GM12878 (cell line): ENCODE measurements around the gene SNX17. TPM values are rescaled to one million over a fixed set of nuclear protein-coding genes. Genes with fewer than 3 reads are reported as not detected.
A peak's percentile ranks its signal among the peaks of the same experiment; 100 is the strongest.

Experiments
- ATAC-seq: fragments of 200-7000 bp; cut with Tn5 transposase; 3 replicates; pipeline ENCODE4 v1.9.1; 2020; ENCODE audit warnings: mild to moderate bottlenecking, moderate library complexity
- BruUV-seq: library from RNA; stranded (reverse); fragments of 400-500 nt; replicated peaks from 2 replicates; lab custom pipeline; 2021; lab: Mats Ljungman, UMichigan
- CTCF ChIA-PET: fragments of 300-600 bp; sonication (Branson Sonifier 250); formaldehyde crosslinking; extraction: SDS; loops from one replicate; lab custom pipeline; 2021; ENCODE audit warnings: inconsistent platforms; lab: Yijun Ruan, JAX
- POLR2A ChIA-PET: fragments of 350-600 bp; formaldehyde crosslinking; extraction: SDS; loops from one replicate; lab custom pipeline; 2021; ENCODE audit warnings: inconsistent platforms; lab: Charles Lee
- RAD21 ChIA-PET: fragments of 300-600 bp; sonication (Branson Sonifier 250); formaldehyde crosslinking; loops from one replicate; lab custom pipeline; 2023; ENCODE audit warnings: antibody characterized with exemption; ENCODE audit not compliant: unreplicated experiment; lab: Charles Lee
- SMC1A ChIA-PET: fragments of 300-600 bp; sonication (Branson Sonifier 250); formaldehyde crosslinking; loops from one replicate; lab custom pipeline; 2023; ENCODE audit not compliant: unreplicated experiment, uncharacterized antibody; lab: Charles Lee
- DNase-seq: peaks from one replicate; pipeline ENCODE4 v3.0.0-alpha.2; 2011; ENCODE audit warnings: low read depth, low spot score
- FAIRE-seq: peaks from 3 replicates; lab custom pipeline; 2011; peaks lifted over from hg19 to GRCh38; lab: Jason Lieb, UNC
- H2AFZ ChIP-seq: 2 replicates; pipeline ENCODE4 v1.6.0; 2011; ENCODE audit warnings: low read depth, low read length, control low read depth; ENCODE audit not compliant: control insufficient read depth
- H3K27ac ChIP-seq: 2 replicates; pipeline ENCODE4 v1.5.1; 2011; ENCODE audit warnings: control low read depth; ENCODE audit not compliant: control insufficient read depth, insufficient read depth
- H3K27me3 ChIP-seq, 2 experiments: replicated peaks in 1 of 2; 2 replicates each; pipeline versions ENCODE4 v1.6.0 to v1.6.1; 2011; ENCODE audit warnings: low read length in 1 of 2; ENCODE audit not compliant: control insufficient read depth in 2 of 2, insufficient read depth in 2 of 2
- H3K36me3 ChIP-seq, 2 experiments: 2 replicates each; pipeline ENCODE4 v1.5.1; 2011; ENCODE audit warnings: low read length in 1 of 2; ENCODE audit not compliant: control insufficient read depth in 2 of 2, insufficient read depth in 2 of 2
- H3K4me1 ChIP-seq: 2 replicates; pipeline ENCODE4 v1.6.1; 2011; ENCODE audit warnings: mild to moderate bottlenecking, low read length, moderate library complexity, mixed read lengths; ENCODE audit not compliant: control insufficient read depth, insufficient read depth
- H3K4me2 ChIP-seq: 2 replicates; pipeline ENCODE4 v1.6.0; 2011; ENCODE audit warnings: control low read depth; ENCODE audit not compliant: control insufficient read depth, insufficient read depth
- H3K4me3 ChIP-seq: fragments of 200-600 bp; sonication (generic); 2 replicates; pipeline ENCODE4 v1.5.1; 2016
- H3K79me2 ChIP-seq: 2 replicates; pipeline ENCODE4 v1.6.0; 2011; ENCODE audit warnings: low read length; ENCODE audit not compliant: control insufficient read depth, insufficient read depth
- H3K9ac ChIP-seq: 2 replicates; pipeline ENCODE4 v1.8.0; 2011; ENCODE audit warnings: low read length, control low read depth, mixed read lengths; ENCODE audit not compliant: control insufficient read depth, insufficient read depth
- H3K9me3 ChIP-seq: replicated peaks from 3 replicates; pipeline ENCODE4 v1.5.1; 2011; ENCODE audit warnings: mild to moderate bottlenecking, low read length; ENCODE audit not compliant: control insufficient read depth, insufficient read depth
- H4K20me1 ChIP-seq: 2 replicates; pipeline ENCODE4 v1.6.0; 2011; ENCODE audit not compliant: control insufficient read depth, insufficient read depth
- E2F8 ChIP-seq: fragments of 450-650 bp; IDR thresholded peaks from 2 replicates; pipeline ENCODE4 v1.6.1; 2018; ENCODE audit warnings: mild to moderate bottlenecking, low read depth, moderate library complexity; ENCODE audit not compliant: partially characterized antibody
- NKRF ChIP-seq: fragments of 450-650 bp; conservative IDR thresholded peaks from 2 replicates; pipeline ENCODE4 v1.6.1; 2017; ENCODE audit warnings: mild to moderate bottlenecking, moderate library complexity
- SRF ChIP-seq, 2 experiments: IDR thresholded peaks; 2 replicates each; pipeline ENCODE4 v1.6.1; 2011; ENCODE audit warnings: low read depth in 2 of 2, low read length in 2 of 2, mild to moderate bottlenecking in 1 of 2, moderate library complexity in 1 of 2
- ZNF592 ChIP-seq: fragments of 450-650 bp; IDR thresholded peaks from 2 replicates; pipeline ENCODE4 v1.6.1; 2017; ENCODE audit warnings: mild to moderate bottlenecking, moderate library complexity
- WGBS: methylation state at CpG from one replicate; pipeline ENCODE4 v1.1.6; 2016; ENCODE audit warnings: low lambda C conversion rate; ENCODE audit not compliant: insufficient replicate concordance, insufficient coverage; ENCODE audit errors: missing lambda C conversion rate; 5-methylcytosine and 5-hydroxymethylcytosine counted together
- in situ Hi-C: fragments of 300-500 bp; cut with MboI; formaldehyde crosslinking; loops from 9 replicates; pipeline ENCODE4 v1.14.3; 2018; ENCODE audit warnings: mixed read lengths
- intact Hi-C: fragments of 100-400 bp; cut with micrococcal nuclease; formaldehyde crosslinking; loops from one replicate; pipeline ENCODE4 v1.14.2; 2022; ENCODE audit not compliant: unreplicated experiment
- polyA plus RNA-seq, 11 experiments: library from polyadenylated mRNA; depleted of rRNA in 4 of 11; unstranded in 6 of 11; stranded (reverse) in 5 of 11; fragments of >200 nt; fragmentation: Nextera tagmentation in 4 of 11; fragmentation: Illumina TruSeq in 1 of 11; extraction: Ambion mirVana in 4 of 11; extraction: Trizol in 1 of 11; gene quantifications; 1 replicate in 1 of 11; 2 replicates in 10 of 11; pipeline versions ENCODE4 v1.2.1 to v1.2.3, GENCODE V29; 2011 to 2016; ENCODE audit warnings: inconsistent platforms in 2 of 11, missing spikeins in 2 of 11, low read depth in 1 of 11
- total RNA-seq, 4 experiments: library from RNA; depleted of rRNA in 3 of 4; stranded (reverse); fragments of >200 nt in 3 of 4; fragmentation: Illumina TruSeq in 1 of 4; extraction: Trizol in 1 of 4; gene quantifications; 2 replicates each; pipeline versions ENCODE4 v1.2.1 to v1.2.3, GENCODE V29; 2013 to 2021

Gene SNX17
- total and polyA plus RNA-seq, 10 of the 15 experiments (the other 5 are each of a cell fraction or from before 2014, with no cell fraction given): 6.5 to 116 (median 84.4) TPM

- H3K4me1 ChIP-seq: peaks cover 9% of the 10 kb centered on the region; the same call in 1 of the 2 replicates
- no peak overlapping the region for H3K27ac ChIP-seq
- H4K20me1 ChIP-seq: no peaks in the 10 kb centered on the region; the same call in 1 of the 2 replicates
- H3K79me2 ChIP-seq: peaks cover 15% of the 10 kb centered on the region
- no peaks in the 10 kb centered on the region for H3K9me3 ChIP-seq
- DNase-seq (no peak), ATAC-seq (no peak), FAIRE-seq (no peak)
- ChIA-PET RAD21 (no interaction called here), SMC1A (interaction anchor here (1.0 to 3.1 kb wide), 5 partner anchors 7 to 328 kb away, joined by 3 to 9 read pairs (median 3); partner anchors contain the start of genes AGBL5, EIF2B4 and MPV17), POLR2A (interaction anchor here (0.6 to 2.8 kb wide), 6 partner anchors 7 to 319 kb away, joined by 3 to 23 read pairs (median 4); partner anchors contain the start of genes NRBP1 and PPM1G), CTCF (interaction anchor here (1.0 to 2.8 kb wide), 6 partner anchors 8 to 305 kb away, joined by 3 to 14 read pairs (median 4); partner anchors contain the start of gene NRBP1)
- no TSS peak for BruUV-seq
- H3K4me3 ChIP-seq: peak overlapping the region; percentile 69; the same call in 1 of the 2 replicates
- intact Hi-C loops: no loop called here
- peak overlapping the region; percentile 97 for H3K4me2 ChIP-seq
- in situ Hi-C loops: no loop called here
- no peaks in the 10 kb centered on the region for H3K27me3 ChIP-seq
- WGBS: 98% methylated on average over 8 of the region's 9 CpGs
- TF ChIP-seq NKRF: no peak
- TF ChIP-seq ZNF592: no peak
- TF ChIP-seq E2F8: no peak
- TF ChIP-seq SRF (IDR thresholded peaks at IDR 0.05; ENCODE audit: low read depth in 2 of 2, low read length in 2 of 2): no peak
- H2AFZ ChIP-seq: no peak overlapping the region
- peaks cover 38 to 45% of the 10 kb centered on the region in 2 experiments for H3K36me3 ChIP-seq
- no peak overlapping the region for H3K9ac ChIP-seq
Observed at GRCh38 chr2:27378809-27379290, 8.4 kb downstream of the SNX17 start.
